SW480 (cell line): ENCODE results near the gene CTBP1.

ENCODE experiments used
- DNase-seq: peaks from one replicate; pipeline ENCODE4 v3.0.0-alpha.2; 2016; ENCODE audit warnings: low spot score

Gene CTBP1

DNA sequence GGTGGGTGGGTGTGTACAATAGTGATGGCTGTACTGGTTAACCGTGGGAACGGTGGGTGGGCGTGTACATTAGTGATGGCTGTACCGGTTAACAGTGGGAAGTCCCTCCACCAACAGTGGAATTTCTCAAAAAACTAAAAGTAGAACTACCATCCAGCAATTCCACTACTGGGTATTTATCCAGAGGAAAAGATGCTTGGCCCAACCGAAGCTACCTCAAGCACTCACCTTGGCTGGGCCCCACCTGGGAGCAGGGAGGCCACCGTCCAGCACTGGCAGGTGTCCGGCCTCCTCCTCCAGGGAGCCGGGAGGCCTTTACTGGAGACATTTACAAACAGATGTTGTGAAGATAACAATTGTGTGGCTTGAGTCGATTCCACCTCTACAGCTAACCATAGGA lies 34.8 kb upstream of the CTBP1 start:
- DNase-seq = no peak

DNA sequence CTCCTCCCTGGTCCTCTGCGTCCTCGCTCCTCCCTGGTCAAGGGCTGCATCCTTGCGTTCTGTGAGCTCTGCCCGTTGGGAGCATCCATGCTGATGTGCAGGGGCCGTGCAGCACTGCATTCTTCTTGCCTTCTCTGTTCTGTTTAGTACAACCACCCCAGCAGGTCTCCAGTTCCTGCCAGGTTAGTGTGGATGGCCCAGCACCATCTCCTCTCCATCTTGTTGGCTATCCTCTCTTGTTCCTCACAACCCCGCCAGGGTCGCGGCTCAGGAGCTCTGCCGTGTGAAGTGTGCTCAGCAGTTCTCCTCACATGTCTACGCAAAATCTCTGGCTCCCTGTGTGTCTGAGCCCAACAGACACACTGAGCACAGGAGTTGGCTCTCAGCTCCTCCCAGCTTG lies 30.3 kb upstream of the CTBP1 start:
- DNase-seq = no peak

DNA sequence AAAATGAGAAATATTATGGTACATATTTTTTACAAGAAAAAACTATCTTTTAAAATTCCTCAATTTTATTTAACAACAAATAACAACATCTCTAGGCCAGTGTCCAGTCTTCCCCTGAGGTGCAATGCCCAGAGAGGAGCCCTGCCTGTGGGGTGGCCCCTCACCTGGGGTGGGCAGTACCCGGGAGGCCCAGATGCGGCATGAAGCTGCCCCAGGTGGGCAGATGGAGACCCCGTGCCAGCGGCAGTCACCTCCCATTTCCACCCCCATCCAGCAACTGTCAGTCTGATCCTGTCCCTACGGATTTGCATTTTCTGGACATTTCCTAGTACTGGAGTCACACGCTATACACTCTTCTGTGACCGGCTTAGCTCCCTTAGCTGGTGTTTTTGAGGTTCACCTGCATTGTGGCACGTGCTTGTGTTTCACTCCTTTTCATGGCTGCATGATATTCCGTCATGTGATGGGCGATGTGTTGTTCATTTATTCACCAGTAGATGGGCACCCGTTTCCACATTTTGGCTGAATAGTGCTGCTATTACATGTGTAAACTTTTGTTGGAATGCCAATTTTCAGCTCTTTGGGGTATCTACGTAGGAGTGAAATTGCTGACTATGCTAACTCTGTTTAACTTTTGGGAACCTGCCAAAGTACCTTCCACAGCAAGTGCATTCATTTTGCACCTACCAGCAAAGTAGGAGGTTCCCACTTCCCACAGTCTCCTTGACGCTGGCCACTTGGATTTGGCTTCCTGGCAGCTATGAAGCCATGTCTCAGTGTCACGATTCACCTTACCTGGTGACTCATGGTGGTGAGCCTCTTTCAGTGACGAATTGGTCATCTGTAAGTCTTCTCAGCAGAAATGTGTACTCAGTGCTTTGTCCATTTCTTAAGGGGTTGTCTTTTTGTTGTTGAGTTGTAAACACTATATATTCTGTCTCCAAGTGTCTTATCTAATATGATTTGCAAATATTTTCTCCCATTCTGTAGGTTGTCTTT lies 29.0 kb upstream of the CTBP1 start:
- DNase-seq = peak; percentile 22

DNA sequence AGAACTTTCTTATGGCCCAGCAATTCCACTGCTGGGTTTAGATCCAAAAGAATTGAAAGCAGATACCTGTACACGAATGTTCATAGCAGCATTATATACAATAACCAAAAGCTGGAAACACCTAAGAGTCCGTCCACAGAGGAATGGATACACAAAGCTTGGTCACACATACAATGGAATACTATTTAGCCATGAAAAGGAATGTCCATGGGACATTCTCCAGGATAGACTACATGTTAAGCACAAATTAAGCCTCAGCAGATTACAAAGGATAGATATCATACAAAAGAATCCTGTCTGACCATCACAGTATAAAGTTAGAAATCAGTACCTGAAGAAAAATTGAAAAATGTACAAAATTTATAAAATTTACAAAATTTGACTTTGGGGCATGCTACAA lies 28.1 kb upstream of the CTBP1 start:
- DNase-seq = no peak

DNA sequence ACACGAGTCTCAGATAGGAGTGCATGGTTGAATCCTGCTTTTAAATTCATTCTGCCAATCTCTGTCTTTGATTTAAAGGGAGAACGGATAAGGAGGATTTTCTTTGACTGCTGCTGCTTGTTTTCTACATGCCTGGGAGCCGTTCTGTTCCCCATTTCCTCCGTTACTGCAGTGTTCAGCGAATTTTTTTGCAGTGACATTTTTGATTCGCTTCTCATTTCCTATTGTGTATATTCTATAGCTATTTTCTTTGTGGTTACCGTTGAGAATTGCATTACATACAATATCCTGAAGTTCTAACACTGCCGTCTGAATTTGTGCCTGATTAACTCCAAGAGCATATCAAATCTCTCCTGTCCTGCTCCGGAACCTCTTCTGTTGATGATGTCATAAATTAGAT lies 25.9 kb upstream of the CTBP1 start:
- DNase-seq = no peak

DNA sequence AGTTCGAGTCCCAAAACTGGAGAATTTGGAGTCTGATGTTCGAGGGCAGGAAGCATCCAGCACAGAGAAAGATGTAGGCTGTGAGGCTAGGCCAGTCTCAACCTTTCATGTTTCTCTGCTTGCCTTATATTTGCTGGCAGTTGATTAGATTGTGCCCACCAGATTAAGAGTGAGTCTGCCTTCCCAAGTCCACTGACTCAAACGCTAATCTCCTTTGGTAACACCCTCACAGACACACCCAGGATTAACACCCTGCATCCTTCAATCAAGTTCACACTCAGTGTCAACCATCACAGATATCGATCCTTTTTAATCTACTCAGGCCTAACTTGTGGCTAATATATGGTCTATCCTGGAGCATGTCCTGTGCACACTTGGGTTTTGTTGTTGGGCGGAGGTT lies 22.8 kb upstream of the CTBP1 start:
- DNase-seq = no peak

DNA sequence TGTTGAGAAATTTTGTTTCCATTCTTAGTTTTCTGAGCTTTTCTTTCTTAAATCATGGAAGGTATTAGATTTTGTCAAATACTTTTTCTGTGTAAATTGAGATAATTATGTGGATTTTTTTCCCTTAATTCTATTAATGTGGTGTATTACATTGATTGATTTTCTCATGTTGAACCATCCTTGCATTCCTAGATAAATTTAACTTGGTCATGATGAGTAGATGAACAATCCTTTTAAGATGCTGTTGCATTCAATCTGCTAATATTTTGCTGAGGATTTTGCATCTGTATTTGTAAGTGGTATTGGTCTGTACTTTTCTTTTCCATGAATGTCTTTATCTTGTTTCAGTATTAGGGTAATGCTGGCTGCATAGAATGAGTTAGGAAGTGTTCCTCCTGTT lies 20.3 kb upstream of the CTBP1 start:
- no peak for DNase-seq

DNA sequence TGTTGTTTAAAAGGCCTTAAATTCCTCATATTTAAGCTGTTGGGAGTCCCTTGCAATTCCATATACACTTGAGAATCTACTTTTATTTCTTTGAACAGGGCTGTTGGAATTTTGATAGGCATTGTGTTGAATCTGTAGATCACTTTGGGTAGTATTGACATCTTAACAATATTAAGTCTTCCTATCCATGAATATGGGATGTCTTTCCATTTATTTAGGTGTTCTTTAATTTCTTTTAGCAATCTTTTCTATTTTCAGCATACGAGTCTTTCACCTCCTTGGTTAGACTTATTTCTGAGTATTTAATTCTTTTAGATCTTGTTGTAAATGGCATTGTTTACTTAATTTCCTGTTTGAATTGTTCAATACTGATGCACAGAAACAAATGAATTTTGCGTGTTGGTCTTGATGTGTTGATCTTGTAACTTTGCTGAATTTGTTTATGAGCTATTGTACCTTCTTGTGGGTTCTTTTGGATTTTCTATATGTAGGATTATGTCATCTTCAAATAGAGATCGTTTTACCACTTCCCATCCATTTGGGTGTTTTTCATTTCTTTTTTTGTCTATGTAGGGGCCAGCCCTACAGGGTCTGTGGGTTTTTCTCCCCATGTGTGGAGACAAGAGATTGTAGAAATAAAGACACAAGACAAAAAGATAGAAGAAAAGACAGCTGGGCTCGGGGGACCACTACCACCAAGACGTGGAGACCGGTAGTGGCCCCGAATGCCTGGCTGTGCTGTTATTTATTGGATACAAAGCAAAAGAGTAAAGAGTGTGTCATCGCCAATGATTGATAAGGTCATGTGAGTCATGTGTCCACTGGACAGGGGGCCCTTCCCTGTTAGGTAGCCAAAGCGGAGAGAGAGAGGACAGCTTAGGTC lies 18.2 kb upstream of the CTBP1 start:
- no peak for DNase-seq

DNA sequence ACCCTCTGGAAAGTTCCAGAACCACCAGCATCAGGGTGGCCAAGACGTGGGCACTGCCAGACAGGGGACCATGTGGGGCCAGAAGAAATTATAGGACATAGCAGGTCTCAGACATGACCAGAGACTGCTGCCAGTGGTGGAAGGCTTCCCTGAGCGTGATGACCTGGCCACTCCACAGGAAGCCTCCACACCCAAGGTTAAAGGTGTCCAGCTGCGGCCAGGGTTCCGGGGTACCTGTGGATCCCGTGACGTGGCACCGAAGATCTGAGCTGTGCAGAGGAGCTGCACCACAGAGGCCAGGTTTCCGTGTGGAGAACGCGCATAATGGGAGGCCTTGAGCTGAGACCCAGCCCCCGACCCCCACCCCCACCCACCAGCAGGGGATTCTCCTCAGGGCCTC lies 16.4 kb upstream of the CTBP1 start:
- DNase-seq = no peak

DNA sequence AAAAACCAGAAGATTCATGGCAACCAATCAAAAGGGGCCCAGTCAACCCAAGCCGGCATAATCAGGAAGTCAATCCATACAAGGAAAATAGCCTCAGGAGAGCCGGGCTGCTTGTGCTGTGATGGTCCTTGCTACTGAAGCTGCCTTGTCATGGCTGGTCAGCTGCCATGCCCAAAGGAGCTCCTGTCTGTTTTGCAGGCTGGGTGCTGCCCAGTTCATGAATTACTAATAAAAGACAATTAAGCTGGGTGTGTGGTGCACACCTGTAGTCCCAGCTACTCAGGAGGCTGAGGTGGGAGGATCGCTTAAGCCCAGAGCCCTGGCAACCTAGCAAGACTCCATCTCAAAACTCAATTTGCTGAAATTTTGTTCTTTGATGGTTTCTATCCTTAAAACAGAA lies 16.0 kb upstream of the CTBP1 start:
- DNase-seq = no peak

DNA sequence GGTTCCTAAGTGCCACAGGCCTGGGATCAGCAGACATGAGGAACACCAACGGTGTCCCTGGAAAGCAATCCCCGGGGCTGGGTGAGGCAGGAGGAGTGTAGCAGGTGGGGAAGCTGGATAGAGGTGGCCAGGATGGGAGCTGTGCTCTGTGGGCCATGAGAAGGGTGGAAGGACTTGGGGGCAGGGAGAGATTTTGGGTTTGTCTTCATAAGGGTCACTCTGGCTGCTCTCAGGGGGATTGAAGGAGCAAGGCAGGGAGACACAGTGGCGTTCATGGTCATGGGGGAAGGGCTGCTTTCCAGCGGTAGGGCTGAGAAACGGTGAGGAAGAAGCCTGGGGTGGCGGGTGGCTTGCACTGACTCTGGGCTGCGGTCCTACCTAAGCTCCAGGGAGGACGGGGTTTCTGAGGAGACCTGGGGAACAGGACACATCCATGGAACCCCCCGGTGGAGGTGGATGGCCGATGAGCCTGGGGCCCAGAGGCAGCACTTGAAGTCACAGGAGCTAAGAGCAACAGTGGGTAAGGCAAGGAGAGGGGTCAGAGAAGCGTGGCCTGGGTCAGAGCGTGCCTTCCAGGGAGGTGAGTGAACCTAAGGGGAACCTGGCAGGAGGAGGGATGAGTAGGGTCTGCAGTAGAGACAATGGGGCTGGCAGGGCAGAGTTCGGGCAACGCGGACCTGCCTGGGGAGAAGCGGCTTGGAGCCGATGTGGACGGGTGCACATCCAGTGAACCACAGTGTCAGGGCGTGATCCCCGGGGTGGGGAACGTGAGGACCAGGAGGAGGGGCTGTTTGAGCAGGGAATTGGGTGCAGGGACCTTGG lies 12.4 kb upstream of the CTBP1 start:
- DNase-seq = no peak

DNA sequence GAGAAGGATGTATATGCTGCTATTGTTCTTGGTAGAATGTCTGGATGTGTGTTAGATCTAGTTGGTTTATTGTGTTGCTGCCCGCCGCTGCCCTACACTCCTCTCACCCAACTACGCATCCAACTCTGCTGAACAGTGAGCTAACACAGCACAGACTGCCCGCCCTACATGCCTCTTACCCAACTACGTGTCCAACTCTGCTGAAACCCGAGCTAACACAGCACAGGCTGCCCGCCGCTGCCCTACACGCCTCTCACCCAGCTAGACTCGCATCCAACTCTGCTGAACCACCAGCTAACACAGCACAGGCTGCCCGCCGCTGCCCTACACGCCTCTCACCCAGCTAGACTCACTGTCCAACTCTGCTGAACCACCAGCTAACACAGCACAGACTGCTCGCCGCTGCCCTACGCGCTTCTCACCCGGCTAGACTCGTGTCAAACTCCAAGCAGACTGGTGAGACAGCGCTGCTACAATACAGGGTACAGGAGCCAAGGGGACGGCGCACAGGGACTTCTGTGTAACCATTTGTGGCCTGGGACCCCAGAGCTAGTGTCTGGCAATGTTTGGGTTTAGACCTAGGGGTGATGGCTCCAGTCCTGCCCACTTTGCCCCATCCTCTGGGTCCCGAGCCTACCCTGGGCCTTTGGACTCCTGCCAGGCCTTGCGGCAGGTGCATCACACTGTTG lies 11.6 kb upstream of the CTBP1 start:
- no peak for DNase-seq

DNA sequence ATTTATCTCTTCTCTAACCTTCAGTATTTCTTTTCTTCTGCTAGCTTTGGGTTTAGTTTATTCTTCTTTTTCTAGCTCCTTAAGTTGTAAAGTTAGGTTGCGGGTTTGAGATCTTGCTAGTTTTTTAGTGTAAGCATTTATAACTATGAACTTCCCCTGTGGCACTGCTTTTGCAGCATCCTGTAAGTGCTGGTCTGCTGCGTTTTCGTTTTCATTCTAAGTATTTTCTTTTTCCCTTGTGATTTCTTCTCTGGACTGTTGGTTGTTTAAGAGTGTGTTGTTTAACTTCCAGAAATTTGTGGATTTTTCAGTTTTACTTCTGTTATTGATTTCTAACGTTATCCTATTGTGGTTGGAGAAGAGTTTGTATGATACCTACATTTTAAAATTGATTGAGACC lies 11.0 kb upstream of the CTBP1 start:
- no peak for DNase-seq

DNA sequence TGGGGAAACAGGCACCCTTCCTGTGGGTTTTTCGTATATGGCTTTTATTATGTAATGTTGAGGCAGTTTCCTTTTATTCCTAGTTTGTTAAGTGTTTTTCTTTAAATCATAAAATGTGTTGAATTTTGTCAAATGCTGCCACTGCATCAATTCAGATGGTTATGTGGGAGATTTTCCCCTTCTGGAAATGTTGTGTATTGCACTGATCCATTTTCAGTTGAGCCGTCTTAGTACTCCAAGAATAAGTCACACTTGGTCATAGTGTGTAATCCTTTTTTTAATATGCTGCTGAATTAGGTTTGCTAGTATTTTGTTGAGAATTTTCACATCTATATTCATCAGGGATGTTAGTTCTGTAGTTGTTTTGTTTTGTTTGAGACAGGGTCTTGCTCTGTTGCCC lies 9.5 kb upstream of the CTBP1 start:
- DNase-seq = no peak

DNA sequence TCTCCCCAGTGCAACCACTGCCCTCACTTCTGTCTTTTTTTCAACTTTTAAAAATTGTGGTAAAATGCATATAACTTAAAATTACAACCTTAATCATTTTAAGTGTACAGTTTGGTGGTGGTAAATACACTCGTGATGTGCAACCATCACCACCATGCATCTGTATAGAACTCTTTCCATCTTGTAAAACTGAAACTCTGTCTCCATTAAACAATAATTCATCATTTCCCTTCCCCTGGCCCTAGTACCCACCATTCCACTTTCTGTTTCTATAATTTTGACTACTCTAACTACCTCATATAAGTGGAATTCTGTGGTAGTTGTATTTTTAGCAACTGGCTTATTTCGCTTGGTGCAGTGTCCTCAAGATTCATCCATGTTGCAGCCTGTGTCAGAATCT lies 6.8 kb upstream of the CTBP1 start:
- DNase-seq = no peak

DNA sequence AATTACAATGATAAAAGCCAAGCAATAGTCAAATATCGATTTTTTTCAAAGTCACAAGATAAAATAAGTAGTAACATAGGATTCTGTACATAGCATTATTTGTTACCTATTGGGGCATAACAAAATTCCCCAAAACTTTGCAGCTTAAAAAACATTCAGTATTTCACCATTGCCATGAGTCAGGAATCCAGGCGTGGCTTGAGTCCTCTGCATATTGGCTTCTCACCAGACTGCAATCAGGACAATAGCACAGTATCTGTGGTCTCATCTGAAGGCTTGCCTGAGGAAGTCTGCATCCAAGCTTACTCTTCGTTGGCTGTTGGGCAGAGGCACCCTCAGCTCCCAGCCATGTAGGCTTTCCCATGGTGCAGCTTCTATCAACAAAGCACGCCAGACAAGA lies 6.2 kb upstream of the CTBP1 start:
- DNase-seq = peak; percentile 18

DNA sequence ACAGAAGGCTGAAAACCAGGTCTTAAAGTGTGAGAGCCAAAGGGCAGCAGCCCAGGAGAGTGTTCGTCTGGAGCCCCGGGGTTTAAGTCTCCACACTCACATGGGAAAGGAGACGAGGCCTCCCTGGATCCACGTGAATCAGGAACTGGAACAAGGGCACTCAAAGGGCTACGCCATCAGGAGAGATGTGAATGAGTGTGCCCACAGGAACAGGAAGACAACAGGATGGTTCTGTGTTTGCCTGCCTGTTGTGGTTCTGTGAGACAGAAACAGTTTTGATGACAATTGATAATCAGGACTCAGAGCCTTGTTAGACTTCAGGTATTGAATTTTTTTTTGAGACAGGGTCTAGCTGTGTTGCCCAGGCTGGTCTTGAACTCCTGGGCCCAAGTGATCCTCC lies 4.9 kb upstream of the CTBP1 start:
- no peak for DNase-seq

DNA sequence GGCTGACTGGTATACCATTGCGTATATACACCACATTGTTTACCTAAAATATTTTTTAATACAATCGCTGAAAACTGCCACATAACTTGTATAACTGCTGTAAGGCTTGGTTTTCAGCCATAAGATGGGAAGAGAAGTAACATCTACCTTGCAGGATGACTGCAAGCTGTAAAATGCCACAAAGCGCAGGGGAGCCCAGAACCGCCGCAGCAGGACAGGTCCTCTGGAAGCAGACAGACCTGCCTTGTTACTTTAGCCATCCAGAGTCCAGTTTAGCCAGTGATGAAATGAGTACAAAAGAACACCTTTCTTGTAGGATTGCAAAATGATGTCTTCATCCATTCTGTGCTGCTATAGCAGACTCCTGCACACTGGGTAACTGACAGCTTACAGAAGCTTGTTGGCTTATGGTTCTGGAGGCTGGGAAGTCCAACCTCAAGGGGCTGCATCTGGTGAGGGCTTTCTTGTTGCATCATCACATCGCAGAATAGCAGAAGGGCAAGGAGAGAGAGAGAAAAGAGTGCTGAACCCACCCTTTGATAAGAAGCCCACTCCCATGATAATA lies 4.1 kb upstream of the CTBP1 start:
- DNase-seq = no peak

DNA sequence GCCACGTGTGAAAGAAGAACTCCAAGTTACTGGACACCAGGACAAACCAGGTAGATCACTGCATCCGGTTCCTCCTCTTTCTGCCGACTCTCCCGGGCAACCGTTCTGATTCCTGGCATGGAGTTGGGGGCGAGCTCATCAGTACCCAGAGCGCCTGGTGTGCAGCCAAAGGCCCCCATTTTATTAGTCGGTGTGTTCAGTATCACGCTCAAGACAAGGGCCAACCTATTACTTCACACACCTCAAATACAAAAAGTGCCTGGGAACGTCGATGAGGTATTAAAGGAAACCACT lies 2.8 kb upstream of the CTBP1 start:
- DNase-seq = no peak

DNA sequence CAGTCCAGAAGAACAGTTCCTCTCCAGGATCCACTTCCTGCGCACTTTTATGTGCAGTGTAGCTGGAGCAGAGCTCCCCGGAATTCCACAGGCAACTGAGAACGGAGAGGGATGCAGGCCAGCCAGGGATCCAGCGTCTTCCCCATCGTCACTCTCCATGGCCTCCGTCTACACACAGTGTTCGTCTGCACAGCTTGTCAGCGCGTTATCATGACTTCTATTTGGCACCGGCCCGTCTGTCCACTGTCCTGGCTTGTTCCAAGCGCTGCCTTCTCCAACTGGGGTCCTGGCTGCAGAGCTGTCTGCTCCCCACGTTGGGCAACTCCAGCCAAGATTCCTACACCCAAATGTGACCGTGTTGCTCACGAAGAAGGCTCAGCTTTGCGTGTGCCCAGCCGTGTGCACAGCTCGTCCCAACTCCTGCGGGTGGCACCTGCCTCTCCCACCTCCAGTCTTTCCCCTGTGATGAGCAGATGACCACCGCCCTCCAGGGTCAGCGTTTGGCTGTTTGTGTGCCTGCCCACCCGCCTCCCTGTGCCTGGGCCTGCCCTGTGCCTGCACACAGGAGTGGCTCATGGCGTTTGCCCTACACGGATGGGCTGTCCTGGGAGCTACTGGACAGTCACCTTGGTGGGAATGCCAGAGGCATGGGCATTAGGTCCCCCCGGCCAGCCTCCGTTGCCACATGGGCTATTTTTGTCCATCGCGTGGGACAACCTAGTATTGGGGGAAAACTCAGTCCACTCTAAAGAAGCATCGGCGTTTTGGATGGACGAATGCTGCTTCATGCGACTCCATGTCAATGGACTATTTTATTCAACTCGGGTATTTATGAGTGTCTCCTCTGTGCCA lies 2.2 kb upstream of the CTBP1 start:
- DNase-seq = no peak

DNA sequence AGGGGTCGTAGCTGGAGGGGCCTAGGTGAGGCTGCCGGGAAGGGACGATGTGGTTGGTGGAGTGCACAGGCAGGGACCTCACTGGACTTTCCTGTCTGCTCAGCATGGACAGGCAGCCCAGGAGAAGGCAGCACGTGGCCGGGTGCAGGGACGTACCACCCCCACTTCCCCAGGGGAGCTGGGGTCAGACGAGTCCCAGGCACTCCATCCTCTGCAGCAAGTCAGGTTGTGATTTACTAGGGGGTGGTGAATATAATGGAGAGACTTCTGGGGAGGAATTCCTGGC lies 1.5 kb upstream of the CTBP1 start:
- DNase-seq = no peak
